ENCODE measurements around the gene SFXN1.
A peak's percentile ranks its signal among the peaks of the same experiment; 100 is the strongest.
"Not testable (repeated sequence)": the region's sequence is repeated elsewhere in the genome, so short reads cannot be mapped to it uniquely, and the experiment has no call there.

Gene SFXN1

GRCh38 chr5:175478384-175479124 lies at the start of gene SFXN1:
Gene SFXN1 (plus strand): TSS chr5:175478560. CDS start chr5:175492104, 13,544 bp downstream.
- DNase-seq (ENCODE audit: low read depth in 3 of 3): peak; percentile 58 to 85 (median 74)

GRCh38 chr5:175434800-175435199 lies 43.6 kb upstream of the SFXN1 start:
- no peak for DNase-seq (ENCODE audit: low read depth in 3 of 3)

GRCh38 chr5:175436359-175436758 lies 42.0 kb upstream of the SFXN1 start:
- DNase-seq (ENCODE audit: low read depth in 3 of 3): no peak

- DNase-seq (ENCODE audit: low read depth in 3 of 3): no peak
These were observed 40.0 kb upstream of the SFXN1 start for GRCh38 chr5:175438234-175438857.

GRCh38 chr5:175443514-175444059 lies 34.8 kb upstream of the SFXN1 start:
- DNase-seq (ENCODE audit: low read depth in 3 of 3): no peak

- peak; percentile 9 to 50 (median 40) for DNase-seq (ENCODE audit: low read depth in 3 of 3)
These were observed 34.1 kb upstream of the SFXN1 start, which contains the start of gene DRD1 for GRCh38 chr5:175444060-175444904. Gene DRD1 (minus strand): TSS chr5:175444182. CDS start chr5:175443099, 1,083 bp downstream.

- no peak for DNase-seq (ENCODE audit: low read depth in 3 of 3)
These were observed 33.4 kb upstream of the SFXN1 start for GRCh38 chr5:175444905-175445456.

- not testable (repeated sequence) for DNase-seq (ENCODE audit: low read depth in 3 of 3)
These were observed 32.0 kb upstream of the SFXN1 start for GRCh38 chr5:175446378-175446777.

GRCh38 chr5:175447571-175447970 lies 30.8 kb upstream of the SFXN1 start:
- DNase-seq (ENCODE audit: low read depth in 3 of 3): no peak

- DNase-seq (ENCODE audit: low read depth in 3 of 3): no peak
These were observed 30.1 kb upstream of the SFXN1 start for GRCh38 chr5:175448276-175448675.

GRCh38 chr5:175452166-175452565 lies 26.2 kb upstream of the SFXN1 start:
- no peak for DNase-seq (ENCODE audit: low read depth in 3 of 3)

GRCh38 chr5:175454338-175454737 lies 24.0 kb upstream of the SFXN1 start:
- not testable (repeated sequence) for DNase-seq (ENCODE audit: low read depth in 3 of 3)

GRCh38 chr5:175456105-175456742 lies 22.1 kb upstream of the SFXN1 start:
- DNase-seq (ENCODE audit: low read depth in 3 of 3): no peak

- no peak for DNase-seq (ENCODE audit: low read depth in 3 of 3)
These were observed 20.9 kb upstream of the SFXN1 start for GRCh38 chr5:175457466-175457865.

GRCh38 chr5:175460126-175460525 lies 18.2 kb upstream of the SFXN1 start:
- DNase-seq (ENCODE audit: low read depth in 3 of 3): no peak

- no peak for DNase-seq (ENCODE audit: low read depth in 3 of 3)
These were observed 17.8 kb upstream of the SFXN1 start for GRCh38 chr5:175460552-175460951.

GRCh38 chr5:175461370-175461769 lies 17.0 kb upstream of the SFXN1 start:
- no peak for DNase-seq (ENCODE audit: low read depth in 3 of 3)

- no peak for DNase-seq (ENCODE audit: low read depth in 3 of 3)
These were observed 14.7 kb upstream of the SFXN1 start for GRCh38 chr5:175463641-175464040.

- DNase-seq (ENCODE audit: low read depth in 3 of 3): peak; percentile 42 to 57 (median 49)
These were observed 14.1 kb upstream of the SFXN1 start for GRCh38 chr5:175464074-175464941.

- DNase-seq (ENCODE audit: low read depth in 3 of 3): no peak
These were observed 13.5 kb upstream of the SFXN1 start for GRCh38 chr5:175464942-175465233.
